Omental fat pad (tissue), 4 donors: Measurements from ENCODE around the gene MCM5. TPM values are rescaled to one million over a fixed set of nuclear protein-coding genes. Genes with fewer than 3 reads are reported as not detected.

ENCODE experiments used
- ATAC-seq: fragments of 150-250 bp; one replicate; pipeline ENCODE4 v1.9.1; 2016; ENCODE audit warnings: mild to moderate bottlenecking, moderate library complexity; ENCODE audit not compliant: low FRiP score
- DNase-seq: peaks from one replicate; pipeline ENCODE4 v3.0.0-alpha.2; 2019; ENCODE audit warnings: low spot score
- CTCF ChIP-seq, 3 donors: fragments of 450-650 bp; IDR thresholded peaks; one replicate each; pipeline ENCODE4 v1.5.1; 2016 to 2017; ENCODE audit warnings: antibody characterized with exemption in 3 of 3, mild to moderate bottlenecking in 3 of 3, moderate library complexity in 2 of 3
- total RNA-seq, 4 donors: library from RNA; depleted of rRNA; stranded (reverse); fragments of >200 nt; gene quantifications; one replicate each; pipeline ENCODE4 v1.1.0, GENCODE V29; 2016

Gene MCM5
- total RNA-seq, 4 donors from 2014 or later = 10.5 to 22.5 (median 13.9) TPM

GRCh38 chr22:35413624-35414023 lies 13.7 kb downstream of the MCM5 start:
- DNase-seq = no peak
- TF ChIP-seq CTCF (IDR thresholded peaks at IDR 0.05) = no peak

DNA sequence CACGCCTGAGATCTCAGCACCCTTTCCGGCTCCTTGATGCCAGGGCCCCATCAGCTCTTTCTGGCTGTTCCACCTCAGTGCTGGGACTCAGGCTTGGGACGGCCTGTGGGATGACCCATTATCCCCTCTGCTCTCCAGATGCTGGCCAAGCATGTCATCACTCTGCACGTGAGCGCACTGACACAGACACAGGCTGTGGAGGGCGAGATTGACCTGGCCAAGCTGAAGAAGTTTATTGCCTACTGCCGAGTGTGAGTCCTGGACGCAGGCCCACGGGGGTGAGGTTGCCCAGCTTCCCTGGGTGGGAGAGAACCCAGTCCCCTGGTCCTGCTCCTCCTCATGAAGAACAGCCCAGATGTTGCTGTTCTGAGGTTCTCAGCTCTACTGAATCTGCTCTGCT lies 17.7 kb downstream of the MCM5 start:
- no peak for ATAC-seq
- TF ChIP-seq CTCF (IDR thresholded peaks at IDR 0.05) = no peak
- DNase-seq = no peak

More at GRCh38 chr22:35413624-35414023, 13.7 kb downstream of the MCM5 start:
- ATAC-seq = no peak

DNA sequence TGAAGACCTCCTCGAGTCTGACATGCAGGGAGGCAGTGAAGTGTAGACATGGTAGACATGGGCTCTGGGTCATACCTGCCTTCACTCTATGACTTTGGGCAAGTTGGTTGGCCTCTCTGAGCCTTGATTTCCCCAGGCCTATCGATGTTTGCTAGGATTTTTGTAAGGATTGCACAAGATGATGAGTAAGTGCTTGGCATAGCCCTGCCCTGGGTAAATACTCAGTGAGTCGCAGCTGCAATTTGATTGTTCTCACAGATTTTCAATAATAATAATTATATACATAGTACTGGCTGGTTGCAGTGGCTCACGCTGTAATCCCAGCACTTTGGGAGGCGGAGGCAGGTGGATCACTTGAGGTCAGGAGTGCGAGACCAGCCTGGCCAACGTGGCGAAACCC lies 18.1 kb downstream of the MCM5 start:
- no peak for DNase-seq
- no peak for TF ChIP-seq CTCF (IDR thresholded peaks at IDR 0.05)
- no peak for ATAC-seq

DNA sequence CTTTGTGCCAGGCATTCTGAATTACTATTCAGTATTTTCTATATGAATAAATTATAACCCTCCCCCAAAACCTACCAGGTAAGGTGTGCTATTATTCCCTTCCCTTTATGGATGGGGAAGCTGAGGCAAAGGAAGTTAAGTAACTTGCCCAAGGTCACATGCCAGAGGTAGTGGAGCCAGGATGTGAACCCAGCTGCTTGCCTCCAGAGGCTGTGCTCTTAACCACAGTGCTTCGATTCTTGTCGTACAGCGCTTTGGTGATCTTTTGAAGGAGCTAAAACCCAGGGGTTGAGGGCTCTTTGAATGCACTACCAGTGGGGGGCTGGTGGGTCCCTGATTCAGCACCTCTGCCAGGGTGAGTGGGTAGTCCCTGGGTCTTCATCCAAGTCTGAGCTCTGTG lies 18.8 kb downstream of the MCM5 start:
- TF ChIP-seq CTCF (IDR thresholded peaks at IDR 0.05) = no peak
- ATAC-seq (no peak), DNase-seq (no peak)

- ATAC-seq = no peak
- DNase-seq = no peak
- no peak for TF ChIP-seq CTCF (IDR thresholded peaks at IDR 0.05)
These were observed 19.8 kb downstream of the MCM5 start for GRCh38 chr22:35419756-35420155.

DNA sequence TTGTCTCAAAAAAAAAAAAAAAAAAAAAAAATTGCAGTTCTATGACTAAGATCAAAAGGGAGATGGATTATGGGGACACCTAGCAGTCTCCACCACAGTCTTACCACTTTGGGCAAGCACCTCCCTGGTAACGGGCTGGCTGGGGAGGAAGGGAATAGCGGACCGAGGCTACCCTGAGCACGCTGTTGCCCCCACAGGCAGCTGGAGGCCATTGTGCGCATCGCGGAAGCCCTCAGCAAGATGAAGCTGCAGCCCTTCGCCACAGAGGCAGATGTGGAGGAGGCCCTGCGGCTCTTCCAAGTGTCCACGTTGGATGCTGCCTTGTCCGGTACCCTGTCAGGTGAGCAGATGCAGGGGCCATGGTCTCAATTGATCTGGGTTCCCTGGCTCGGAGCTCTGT lies 21.2 kb downstream of the MCM5 start:
- ATAC-seq (no peak), DNase-seq (no peak)
- no peak for TF ChIP-seq CTCF (IDR thresholded peaks at IDR 0.05)

DNA sequence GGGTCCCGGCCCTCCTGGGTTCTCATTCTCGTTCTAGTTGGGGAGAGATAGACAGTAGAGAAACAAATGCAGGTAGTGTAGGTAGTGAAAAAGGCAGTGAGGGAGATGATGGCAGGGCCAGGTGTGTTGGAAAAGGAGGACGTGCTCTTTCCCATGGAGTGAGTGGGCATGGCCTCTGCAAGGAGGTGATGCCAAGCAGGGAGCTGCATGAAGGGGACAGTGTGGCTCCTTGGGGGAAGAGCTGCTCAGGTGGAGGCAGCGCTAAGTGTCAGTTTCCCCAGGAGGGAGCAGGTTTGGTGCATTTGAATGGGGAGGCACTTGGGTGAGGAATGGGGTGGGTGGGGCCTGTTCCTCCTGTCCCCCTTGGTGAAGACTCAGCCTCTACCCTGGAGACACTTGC lies 22.2 kb downstream of the MCM5 start:
- ATAC-seq (peak; percentile 24), DNase-seq (no peak)
- no peak for TF ChIP-seq CTCF (IDR thresholded peaks at IDR 0.05)
